H1 (cell line): Measurements from ENCODE around the gene ANKRD31. TPM values are rescaled to one million over a fixed set of nuclear protein-coding genes. Genes with fewer than 3 reads are reported as not detected.

Source experiments
- BACH1 ChIP-seq: IDR thresholded peaks from 2 replicates; pipeline ENCODE4 v1.6.1; 2012; ENCODE audit warnings: low read length, improper control_type of control experiment
- CTCF ChIP-seq, 3 experiments: IDR thresholded peaks; 1 replicate in 2 of 3; 2 replicates in 1 of 3; pipeline versions ENCODE4 v1.5.1 to v1.6.1; 2011; ENCODE audit warnings: low read length in 3 of 3, mild to moderate bottlenecking in 3 of 3, inconsistent platforms in 2 of 3, low read depth in 1 of 3, moderate library complexity in 1 of 3; ENCODE audit not compliant: insufficient read depth in 1 of 3; ENCODE audit errors: control extremely low read depth in 1 of 3
- SP4 ChIP-seq: IDR thresholded peaks from 2 replicates; pipeline ENCODE4 v1.6.1; 2012; ENCODE audit warnings: low read length, inconsistent platforms
- polyA plus RNA-seq, 7 experiments: library from polyadenylated mRNA; depleted of rRNA in 3 of 7; stranded (reverse) in 5 of 7; unstranded in 2 of 7; fragments of >200 nt in 5 of 7; fragments of 200-250 nt in 2 of 7; gene quantifications; 1 replicate in 5 of 7; 2 replicates in 1 of 7; 4 replicates in 1 of 7; pipeline versions ENCODE4 v1.2.1 to v1.2.3, GENCODE V29; 2011 to 2013; ENCODE audit warnings: missing spikeins in 2 of 7, mixed read lengths in 2 of 7
- total RNA-seq: library from RNA; stranded (reverse); fragmentation: NEBNext Ultra II Directional; extraction: Animal tissue kit (Norgen Biotek cat#: 25700); gene quantifications from 2 replicates; pipeline ENCODE4 v1.2.1, GENCODE V29; 2021

Gene ANKRD31
- total and polyA plus RNA-seq, 2 of the 8 experiments (the other 6 are each of a cell fraction or from before 2014, with no cell fraction given) = 0.05 to 0.06 TPM

GRCh38 chr5:75245023-75245422, 8.3 kb upstream of the ANKRD31 start (continued):
- TF ChIP-seq CTCF (IDR thresholded peaks at IDR 0.05; ENCODE audit: control extremely low read depth in 1 of 3, insufficient read depth in 1 of 3, low read depth in 1 of 3, low read length in 3 of 3) (no peak), SP4 (no peak), BACH1 (no peak)
